Vagina (tissue), 2 donors: Measurements from ENCODE around the gene ARHGAP27.

ENCODE experiments used
- CTCF ChIP-seq, 3 experiments: fragments of 450-650 bp in 2 of 3; fragments of 200-600 bp in 1 of 3; sonication (generic) in 1 of 3; IDR thresholded peaks; one replicate each; pipeline ENCODE4 v1.5.1; 2017 to 2019; ENCODE audit warnings: antibody characterized with exemption in 3 of 3, mild to moderate bottlenecking in 2 of 3, moderate library complexity in 2 of 3
- POLR2A ChIP-seq, 2 donors: fragments of 450-650 bp; IDR thresholded peaks; one replicate each; pipeline ENCODE4 v1.6.1; 2017; ENCODE audit warnings: antibody characterized with exemption in 2 of 2, mild to moderate bottlenecking in 2 of 2, moderate library complexity in 2 of 2
- POLR2AphosphoS5 ChIP-seq, 2 donors: sonication (generic); formaldehyde crosslinking; IDR thresholded peaks; one replicate each; pipeline ENCODE4 v1.9.0; 2017; ENCODE audit warnings: antibody characterized with exemption in 2 of 2, mild to moderate bottlenecking in 2 of 2, low read depth in 1 of 2; ENCODE audit not compliant: insufficient read depth in 1 of 2

DNA sequence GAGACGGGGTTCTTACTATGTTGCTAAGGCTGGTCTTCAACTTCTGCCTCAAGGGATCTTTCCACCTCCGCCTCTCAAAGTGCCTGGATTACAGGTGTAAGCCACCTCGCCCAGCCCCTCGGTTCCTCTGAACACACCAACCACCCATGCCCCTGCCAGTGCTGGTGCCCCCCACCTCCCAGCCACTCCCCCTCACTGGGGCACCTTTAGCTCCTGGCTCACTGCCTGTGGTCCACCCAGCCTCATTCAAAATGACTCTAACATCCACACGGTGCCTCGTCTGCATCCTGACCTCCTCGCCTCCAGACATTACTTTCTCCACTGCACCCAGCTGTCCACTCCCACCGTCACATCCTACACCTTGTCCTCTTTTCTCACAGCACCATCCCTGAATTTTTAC, 55.3 kb downstream of the ARHGAP27 start:
- TF ChIP-seq POLR2A (IDR thresholded peaks at IDR 0.05) (no peak), POLR2AphosphoS5 (IDR thresholded peaks at IDR 0.05; ENCODE audit: insufficient read depth in 1 of 2, low read depth in 1 of 2) (no peak), CTCF (IDR thresholded peaks at IDR 0.05) (no peak)
